Tibial artery (tissue), 4 donors: ENCODE results near the gene LCN12.

Experiments used
- DNase-seq, 2 donors: peaks; one replicate each; pipeline ENCODE4 v3.0.0-alpha.2; 2019
- H3K27ac ChIP-seq, 2 donors: fragments of 200-600 bp; sonication (generic) in 1 of 2; 1 replicate in 1 of 2; 2 replicates in 1 of 2; pipeline ENCODE4 v1.5.1; 2018 to 2019; ENCODE audit warnings: mild to moderate bottlenecking in 1 of 2
- H3K27me3 ChIP-seq, 2 donors: fragments of 200-600 bp; sonication (generic) in 1 of 2; one replicate each; pipeline versions ENCODE4 v1.5.1 to v1.6.0; 2016 to 2019
- H3K36me3 ChIP-seq, 3 donors: fragments of 200-600 bp; sonication (generic) in 2 of 3; one replicate each; pipeline ENCODE4 v1.5.1; 2016 to 2019; ENCODE audit warnings: mild to moderate bottlenecking in 2 of 3
- H3K4me1 ChIP-seq, 4 donors: fragments of 200-600 bp; sonication (generic) in 2 of 4; 1 replicate in 3 of 4; 2 replicates in 1 of 4; pipeline ENCODE4 v1.5.1; 2016 to 2019
- H3K4me3 ChIP-seq, 2 donors: fragments of 200-600 bp; sonication (generic) in 1 of 2; 1 replicate in 1 of 2; 2 replicates in 1 of 2; pipeline ENCODE4 v1.5.1; 2018 to 2019; ENCODE audit warnings: mild to moderate bottlenecking in 2 of 2
- H3K9me3 ChIP-seq, 3 donors: fragments of 200-600 bp; sonication (generic) in 1 of 3; one replicate each; pipeline ENCODE4 v1.5.1; 2016 to 2019
- intact Hi-C: fragments of 100-400 bp; cut with DNase I; formaldehyde crosslinking; loops from one replicate; pipeline ENCODE4 v1.15.0; 2023; ENCODE audit warnings: low total_unique reads
- TF ChIP-seq, protein P1 (sequence below), 2 experiments: fragments of 200-600 bp in 1 of 2; fragments of 450-650 bp in 1 of 2; IDR thresholded peaks; one replicate each; pipeline ENCODE4 v1.5.1; 2017 to 2019; ENCODE audit warnings: antibody characterized with exemption in 2 of 2, mild to moderate bottlenecking in 1 of 2, moderate library complexity in 1 of 2

The LCN12 gene

DNA sequence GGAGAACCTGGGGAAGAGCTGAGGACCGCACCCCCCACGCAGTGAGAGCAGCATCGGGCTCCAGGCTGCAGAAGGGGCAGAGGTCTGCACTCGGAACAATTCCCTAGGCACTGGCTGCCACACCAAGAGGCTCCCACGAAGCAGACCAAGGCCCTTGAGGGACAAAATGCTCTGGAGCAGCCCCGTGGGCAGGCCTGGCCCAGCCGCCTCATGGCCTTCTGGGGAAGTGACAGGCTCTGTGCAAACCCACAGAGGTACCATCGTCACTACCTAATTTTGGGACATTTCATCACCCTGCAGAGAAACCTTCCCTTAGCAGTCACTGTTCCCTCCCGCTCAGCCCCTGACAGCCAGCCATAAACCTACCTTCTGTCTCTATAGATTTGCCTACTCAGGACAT lies 23.5 kb upstream of the LCN12 start:
- Histone ChIP-seq H3K36me3 (peaks cover 0 to 29% (median 7%) of the 10 kb centered on the region in 3 donors), H3K27ac (peak overlapping the region; percentile 81 to 87), H3K27me3 (no peaks in the 10 kb centered on the region), H3K4me1 (peaks cover 0 to 58% (median 37%) of the 10 kb centered on the region in 4 donors), H3K9me3 (no peaks in the 10 kb centered on the region), H3K4me3 (peak overlapping the region in 1 of 2 donors; percentile 21)
- peak; percentile 41 to 93 for DNase-seq
- intact Hi-C loops, result no loop called here
- TF ChIP-seq, protein P1, sequence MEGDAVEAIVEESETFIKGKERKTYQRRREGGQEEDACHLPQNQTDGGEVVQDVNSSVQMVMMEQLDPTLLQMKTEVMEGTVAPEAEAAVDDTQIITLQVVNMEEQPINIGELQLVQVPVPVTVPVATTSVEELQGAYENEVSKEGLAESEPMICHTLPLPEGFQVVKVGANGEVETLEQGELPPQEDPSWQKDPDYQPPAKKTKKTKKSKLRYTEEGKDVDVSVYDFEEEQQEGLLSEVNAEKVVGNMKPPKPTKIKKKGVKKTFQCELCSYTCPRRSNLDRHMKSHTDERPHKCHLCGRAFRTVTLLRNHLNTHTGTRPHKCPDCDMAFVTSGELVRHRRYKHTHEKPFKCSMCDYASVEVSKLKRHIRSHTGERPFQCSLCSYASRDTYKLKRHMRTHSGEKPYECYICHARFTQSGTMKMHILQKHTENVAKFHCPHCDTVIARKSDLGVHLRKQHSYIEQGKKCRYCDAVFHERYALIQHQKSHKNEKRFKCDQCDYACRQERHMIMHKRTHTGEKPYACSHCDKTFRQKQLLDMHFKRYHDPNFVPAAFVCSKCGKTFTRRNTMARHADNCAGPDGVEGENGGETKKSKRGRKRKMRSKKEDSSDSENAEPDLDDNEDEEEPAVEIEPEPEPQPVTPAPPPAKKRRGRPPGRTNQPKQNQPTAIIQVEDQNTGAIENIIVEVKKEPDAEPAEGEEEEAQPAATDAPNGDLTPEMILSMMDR (IDR thresholded peaks at IDR 0.05), result peak; percentile 57

DNA sequence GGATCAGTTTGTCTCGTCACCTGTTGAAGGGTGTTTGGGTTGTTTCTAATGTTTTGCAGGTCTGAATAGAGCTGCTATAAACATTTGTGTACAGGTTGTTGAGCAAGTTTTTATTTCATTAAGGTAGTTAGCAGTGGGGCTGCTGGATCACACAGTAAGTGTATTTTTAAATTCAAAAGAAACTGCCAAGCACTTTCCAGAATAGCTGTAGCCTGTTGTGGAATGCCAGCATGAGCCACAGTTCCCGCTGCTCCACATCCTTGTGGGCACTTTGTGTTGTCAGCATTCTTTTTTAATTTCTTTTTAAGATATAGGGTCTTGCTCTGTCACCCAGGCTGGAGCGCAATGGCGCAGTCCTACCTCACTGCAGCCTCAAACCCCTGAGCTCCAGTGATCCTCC lies 22.1 kb upstream of the LCN12 start:
- peaks cover 0 to 19% (median 0%) of the 10 kb centered on the region in 3 donors for H3K36me3 ChIP-seq
- H3K27ac ChIP-seq, result peak overlapping the region; percentile 81 to 87
- no peak overlapping the region for H3K4me3 ChIP-seq
- H3K27me3 ChIP-seq, result no peaks in the 10 kb centered on the region
- intact Hi-C loops, result no loop called here
- no peaks in the 10 kb centered on the region for H3K9me3 ChIP-seq
- TF ChIP-seq, protein P1 (IDR thresholded peaks at IDR 0.05), result no peak
- DNase-seq, result no peak
- peaks cover 0 to 43% (median 29%) of the 10 kb centered on the region in 4 donors for H3K4me1 ChIP-seq

DNA sequence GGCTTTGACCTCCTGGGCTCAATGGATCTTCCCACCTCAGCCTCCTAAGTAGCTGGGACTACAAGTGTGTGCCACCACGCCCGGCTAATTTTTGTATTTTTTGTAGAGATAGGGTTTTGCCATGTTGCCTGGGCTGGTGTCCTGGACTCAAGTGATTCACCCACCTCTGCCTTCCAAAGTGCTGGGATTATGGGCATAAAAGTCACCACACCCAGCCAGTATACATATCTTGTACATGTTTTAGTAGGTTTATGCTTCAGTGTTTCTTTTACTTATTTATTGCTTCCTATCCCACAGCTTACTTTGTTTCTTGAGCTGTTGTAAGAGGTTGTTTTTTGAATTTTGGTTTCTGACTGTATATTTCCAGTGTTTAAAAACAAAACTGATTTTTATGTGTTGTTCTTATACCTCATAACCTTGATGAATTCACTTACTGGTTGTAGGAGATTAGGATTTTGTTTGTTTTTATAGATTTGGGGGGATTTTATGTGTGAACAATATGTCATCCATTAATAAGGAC lies 20.4 kb upstream of the LCN12 start:
- H3K27ac ChIP-seq, result peak overlapping the region in 1 of 2 donors; percentile 87
- no peak for DNase-seq
- H3K36me3 ChIP-seq, result peaks cover 0 to 4% (median 0%) of the 10 kb centered on the region in 3 donors
- H3K9me3 ChIP-seq, result no peaks in the 10 kb centered on the region
- TF ChIP-seq, protein P1 (IDR thresholded peaks at IDR 0.05), result no peak
- H3K4me1 ChIP-seq, result peaks cover 0 to 30% (median 17%) of the 10 kb centered on the region in 4 donors
- H3K27me3 ChIP-seq, result no peaks in the 10 kb centered on the region
- no peak overlapping the region for H3K4me3 ChIP-seq
- intact Hi-C loops, result no loop called here

DNA sequence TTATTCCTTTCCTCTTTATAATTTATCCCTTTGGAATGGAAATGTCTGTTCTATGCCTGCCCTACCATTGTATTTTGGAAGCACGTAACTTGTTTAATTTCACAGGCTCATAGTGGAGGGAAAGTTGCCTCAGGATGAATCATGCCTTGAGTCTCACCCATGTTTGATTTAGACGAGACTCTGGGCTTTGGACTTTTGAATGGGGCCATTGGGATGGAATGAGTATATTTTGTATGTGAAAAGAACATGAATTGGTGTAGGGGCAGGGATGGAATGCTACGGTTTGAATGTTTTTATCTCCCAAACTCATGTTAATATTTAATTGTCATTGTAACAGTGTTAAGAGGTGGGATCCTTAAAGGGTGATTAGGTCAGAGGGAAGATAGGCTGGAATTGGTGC lies 17.8 kb upstream of the LCN12 start:
- Histone ChIP-seq H3K4me1 (peaks cover 0 to 14% (median 9%) of the 10 kb centered on the region in 4 donors), H3K9me3 (no peaks in the 10 kb centered on the region), H3K27me3 (no peaks in the 10 kb centered on the region), H3K4me3 (no peak overlapping the region), H3K36me3 (peaks cover 5 to 16% (median 7%) of the 10 kb centered on the region in 3 donors), H3K27ac (no peak overlapping the region)
- intact Hi-C loops, result no loop called here
- TF ChIP-seq, protein P1 (IDR thresholded peaks at IDR 0.05), result no peak
- no peak for DNase-seq

DNA sequence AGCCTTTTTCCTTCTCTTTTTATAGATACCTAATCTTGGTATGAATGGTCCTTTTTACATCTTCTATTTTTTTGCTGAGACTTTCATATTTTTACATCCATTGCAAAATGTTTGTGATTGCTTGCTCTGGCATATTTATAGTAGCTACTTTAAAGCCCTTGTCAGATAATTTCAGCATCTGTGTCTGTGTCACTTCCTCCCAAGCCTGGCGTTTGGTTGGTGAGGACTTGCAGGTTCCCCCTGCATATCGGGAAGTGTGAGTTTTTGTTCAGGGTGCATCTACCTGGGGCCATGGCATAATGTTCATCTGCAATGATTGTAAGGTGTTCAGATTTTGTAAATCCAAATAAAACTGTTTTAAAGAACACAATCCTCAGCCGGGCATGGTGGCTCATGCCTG lies 16.4 kb upstream of the LCN12 start:
- Histone ChIP-seq H3K9me3 (no peaks in the 10 kb centered on the region), H3K27me3 (no peaks in the 10 kb centered on the region), H3K4me1 (peaks cover 0 to 13% (median 8%) of the 10 kb centered on the region in 4 donors), H3K36me3 (peaks cover 11 to 30% (median 18%) of the 10 kb centered on the region in 3 donors), H3K4me3 (no peak overlapping the region), H3K27ac (no peak overlapping the region)
- intact Hi-C loops, result no loop called here
- TF ChIP-seq, protein P1 (IDR thresholded peaks at IDR 0.05), result no peak
- no peak for DNase-seq
